ENCODE measurements around the gene HDAC6.

The HDAC6 gene

GRCh38 chrX:48752498-48752897, 49.4 kb upstream of the HDAC6 start:
- H3K4me1 ChIP-seq (ENCODE audit: control insufficient read depth, insufficient read depth, low read length): no peaks in the 10 kb centered on the region
- no peaks in the 10 kb centered on the region for H3K36me3 ChIP-seq (ENCODE audit: control insufficient read depth in 2 of 2, insufficient read depth in 1 of 2, low read length in 2 of 2)
- TF ChIP-seq ZNF121 (tag by site-specific recombination; IDR thresholded peaks at IDR 0.05): no peak
- no peak for TF ChIP-seq ZNF76 (tag by site-specific recombination; IDR thresholded peaks at IDR 0.05; ENCODE audit: borderline replicate concordance, low read depth)
- TF ChIP-seq SCRT2 (tag by site-specific recombination; IDR thresholded peaks at IDR 0.05): no peak
- TF ChIP-seq ZNF146 (tag by site-specific recombination; IDR thresholded peaks at IDR 0.05): no peak
- no peak for TF ChIP-seq ZNF398 (tag by site-specific recombination; IDR thresholded peaks at IDR 0.05)
- no peak for TF ChIP-seq WT1 (tag by site-specific recombination; IDR thresholded peaks at IDR 0.05)
- no peak for TF ChIP-seq MEIS1 (CRISPR knock-in tag; IDR thresholded peaks at IDR 0.05; ENCODE audit: borderline replicate concordance)
- TF ChIP-seq ZNF416 (tag by site-specific recombination; IDR thresholded peaks at IDR 0.05): no peak
- no peak for TF ChIP-seq BCL11A (tag by site-specific recombination; IDR thresholded peaks at IDR 0.05; ENCODE audit: low read depth)
- no peak for TF ChIP-seq ZNF133 (tag by site-specific recombination; IDR thresholded peaks at IDR 0.05)
- ChIA-PET POLR2A (interaction anchor here (1.3 kb wide), 1 partner anchor 15 kb away, joined by 5 read pairs; no protein-coding TSS in a partner anchor), CTCF (no interaction called here)
- no peaks in the 10 kb centered on the region for H3K9me3 ChIP-seq (ENCODE audit: control insufficient read depth, insufficient read depth, low read depth, low read length)
- no peak overlapping the region for H3K4me3 ChIP-seq (ENCODE audit: low read depth, low read length)
- no peak overlapping the region for H3K27ac ChIP-seq (ENCODE audit: extremely low read depth, low read depth, low read length)

GRCh38 chrX:48753708-48754228, 48.1 kb upstream of the HDAC6 start:
- CTCF ChIA-PET: no interaction called here
- POLR2A ChIA-PET: no interaction called here
- H3K4me3 ChIP-seq (ENCODE audit: low read depth, low read length): no peak overlapping the region
- TF ChIP-seq SP3 (tag by site-specific recombination; IDR thresholded peaks at IDR 0.05): no peak
- no peak for TF ChIP-seq YY2 (tag by site-specific recombination; IDR thresholded peaks at IDR 0.05)
- TF ChIP-seq ZNF174 (tag by site-specific recombination; IDR thresholded peaks at IDR 0.05): no peak
- TF ChIP-seq ZNF544 (tag by site-specific recombination; IDR thresholded peaks at IDR 0.05): no peak
- TF ChIP-seq ZNF654 (tag by site-specific recombination; IDR thresholded peaks at IDR 0.05; ENCODE audit: low read depth): no peak
- TF ChIP-seq SP2 (tag by site-specific recombination; IDR thresholded peaks at IDR 0.05): no peak
- no peak for TF ChIP-seq ZNF792 (tag by site-specific recombination; IDR thresholded peaks at IDR 0.05)
- no peak for TF ChIP-seq MZF1 (tag by site-specific recombination; IDR thresholded peaks at IDR 0.05; ENCODE audit: borderline replicate concordance)
- no peak for TF ChIP-seq ZNF239 (tag by site-specific recombination; IDR thresholded peaks at IDR 0.05)
- no peak for TF ChIP-seq ZSCAN30 (tag by site-specific recombination; IDR thresholded peaks at IDR 0.05)
- TF ChIP-seq HIC1 (tag by site-specific recombination; IDR thresholded peaks at IDR 0.05): no peak
- TF ChIP-seq PRDM1 (tag by site-specific recombination; IDR thresholded peaks at IDR 0.05): no peak
- no peak for TF ChIP-seq EGR2 (tag by site-specific recombination; IDR thresholded peaks at IDR 0.05; ENCODE audit: low read depth)
- no peaks in the 10 kb centered on the region for H3K9me3 ChIP-seq (ENCODE audit: control insufficient read depth, insufficient read depth, low read depth, low read length)
- no peaks in the 10 kb centered on the region for H3K4me1 ChIP-seq (ENCODE audit: control insufficient read depth, insufficient read depth, low read length)
- H3K36me3 ChIP-seq (ENCODE audit: control insufficient read depth in 2 of 2, insufficient read depth in 1 of 2, low read length in 2 of 2): no peaks in the 10 kb centered on the region
- H3K27ac ChIP-seq (ENCODE audit: extremely low read depth, low read depth, low read length): no peak overlapping the region

All from HEK293 (cell line).